SK-N-SH treated with all-trans-retinoic acid at 6 μM for 48 hours (cell line): ENCODE measurements around the gene CDH22.

Experiments
- CSDC2 ChIP-seq: fragments of 250-450 bp; sonication (Bioruptor Pico); IDR thresholded peaks from 2 replicates; pipeline ENCODE4 v1.5.0; 2020; ENCODE audit warnings: mild to moderate bottlenecking, moderate library complexity
- ZC3H10 ChIP-seq: fragments of 250-450 bp; sonication (Bioruptor Pico); IDR thresholded peaks from 2 replicates; pipeline ENCODE4 v1.5.1; 2021; ENCODE audit warnings: mild to moderate bottlenecking, moderate library complexity
- TF ChIP-seq, protein P1 (sequence below): fragments of 250-450 bp; sonication (Bioruptor Pico); IDR thresholded peaks from 2 replicates; pipeline ENCODE4 v1.8.0; 2020; ENCODE audit warnings: mild to moderate bottlenecking, moderate library complexity, borderline replicate concordance

DNA sequence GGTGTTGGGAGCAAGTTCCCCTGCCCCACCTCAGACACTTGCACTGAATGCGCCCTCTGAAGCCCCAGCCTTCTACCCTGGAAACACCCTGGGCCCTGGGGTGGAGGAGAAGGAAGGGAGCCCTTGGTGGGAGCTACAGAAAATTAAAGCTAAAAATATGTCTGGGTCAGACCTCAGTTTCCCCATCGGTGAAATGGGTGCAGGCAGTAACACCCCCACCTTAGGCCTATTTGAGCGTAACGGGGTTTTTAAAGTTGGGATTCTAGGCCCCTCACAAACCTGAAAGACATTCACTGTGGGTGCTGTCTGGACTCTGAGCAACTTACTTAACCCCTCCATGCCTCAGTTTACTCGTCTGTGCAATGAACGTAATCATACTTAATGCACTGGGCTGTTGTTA lies 19.3 kb upstream of the CDH22 start:
- TF ChIP-seq, protein P1, sequence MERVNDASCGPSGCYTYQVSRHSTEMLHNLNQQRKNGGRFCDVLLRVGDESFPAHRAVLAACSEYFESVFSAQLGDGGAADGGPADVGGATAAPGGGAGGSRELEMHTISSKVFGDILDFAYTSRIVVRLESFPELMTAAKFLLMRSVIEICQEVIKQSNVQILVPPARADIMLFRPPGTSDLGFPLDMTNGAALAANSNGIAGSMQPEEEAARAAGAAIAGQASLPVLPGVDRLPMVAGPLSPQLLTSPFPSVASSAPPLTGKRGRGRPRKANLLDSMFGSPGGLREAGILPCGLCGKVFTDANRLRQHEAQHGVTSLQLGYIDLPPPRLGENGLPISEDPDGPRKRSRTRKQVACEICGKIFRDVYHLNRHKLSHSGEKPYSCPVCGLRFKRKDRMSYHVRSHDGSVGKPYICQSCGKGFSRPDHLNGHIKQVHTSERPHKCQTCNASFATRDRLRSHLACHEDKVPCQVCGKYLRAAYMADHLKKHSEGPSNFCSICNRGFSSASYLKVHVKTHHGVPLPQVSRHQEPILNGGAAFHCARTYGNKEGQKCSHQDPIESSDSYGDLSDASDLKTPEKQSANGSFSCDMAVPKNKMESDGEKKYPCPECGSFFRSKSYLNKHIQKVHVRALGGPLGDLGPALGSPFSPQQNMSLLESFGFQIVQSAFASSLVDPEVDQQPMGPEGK, result no peak
- TF ChIP-seq ZC3H10 (CRISPR knock-in tag) (no peak), CSDC2 (no peak)
